ENCODE data around the gene NT5M. TPM values are rescaled to one million over a fixed set of nuclear protein-coding genes. Genes with fewer than 3 reads are reported as not detected.

Gene NT5M
- total and polyA plus RNA-seq, 2 donors from 2014 or later, result 2.8 to 10.0 TPM

DNA sequence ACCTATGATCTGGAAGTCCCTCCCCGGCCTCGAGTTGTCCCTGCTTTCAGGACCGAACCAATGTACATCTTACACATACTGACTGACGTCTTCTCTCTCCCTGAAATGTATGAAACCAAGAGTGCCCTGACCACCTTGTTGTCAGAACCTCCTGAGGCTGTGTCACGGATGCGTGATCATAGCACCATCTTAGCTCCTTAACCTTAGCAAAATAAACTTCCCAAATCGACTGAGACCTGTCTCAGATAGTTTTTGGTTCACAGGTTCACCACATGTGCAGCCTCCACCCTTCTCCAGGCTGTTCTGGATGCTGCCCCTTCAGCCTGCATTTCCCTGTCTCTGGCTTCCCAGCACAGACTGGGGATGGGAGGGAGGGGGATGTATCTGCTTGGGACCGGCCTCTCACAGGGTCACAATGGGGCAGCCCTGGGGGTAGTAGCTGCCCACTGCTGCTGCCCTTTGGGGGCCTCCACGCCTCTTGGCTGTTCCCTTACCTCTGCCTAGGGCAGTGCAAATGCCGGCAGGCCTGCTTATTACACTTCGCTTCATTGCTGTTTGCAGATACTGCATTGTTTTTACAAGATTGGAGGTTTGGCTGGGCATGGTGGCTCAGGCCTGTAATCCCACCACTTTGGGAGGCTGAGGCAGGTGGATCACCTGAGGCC, 69.8 kb downstream of the NT5M start:
- Histone ChIP-seq H3K27ac (ENCODE audit: low read depth in 2 of 2, low read length in 2 of 2) (no peak overlapping the region), H3K36me3 (ENCODE audit: control insufficient read depth in 2 of 3, insufficient read depth in 3 of 3, low read length in 3 of 3) (no peaks in the 10 kb centered on the region), H3K27me3 (ENCODE audit: control insufficient read depth, insufficient read depth, low read length) (no peaks in the 10 kb centered on the region), H3K4me1 (ENCODE audit: control insufficient read depth in 2 of 3, insufficient read depth in 2 of 3, low read depth in 1 of 3, low read length in 3 of 3) (peaks cover 0 to 8% (median 0%) of the 10 kb centered on the region in 3 donors), H3K9me3 (ENCODE audit: control insufficient read depth in 2 of 3, insufficient read depth in 1 of 3, low read length in 3 of 3) (no peaks in the 10 kb centered on the region), H3K9ac (ENCODE audit: low read length in 3 of 3) (no peak overlapping the region), H3K4me3 (ENCODE audit: low read length in 3 of 3) (no peak overlapping the region)
- intact Hi-C loops (cut with DNase I), result no loop called here
- no peak for DNase-seq
- TF ChIP-seq, protein P1, sequence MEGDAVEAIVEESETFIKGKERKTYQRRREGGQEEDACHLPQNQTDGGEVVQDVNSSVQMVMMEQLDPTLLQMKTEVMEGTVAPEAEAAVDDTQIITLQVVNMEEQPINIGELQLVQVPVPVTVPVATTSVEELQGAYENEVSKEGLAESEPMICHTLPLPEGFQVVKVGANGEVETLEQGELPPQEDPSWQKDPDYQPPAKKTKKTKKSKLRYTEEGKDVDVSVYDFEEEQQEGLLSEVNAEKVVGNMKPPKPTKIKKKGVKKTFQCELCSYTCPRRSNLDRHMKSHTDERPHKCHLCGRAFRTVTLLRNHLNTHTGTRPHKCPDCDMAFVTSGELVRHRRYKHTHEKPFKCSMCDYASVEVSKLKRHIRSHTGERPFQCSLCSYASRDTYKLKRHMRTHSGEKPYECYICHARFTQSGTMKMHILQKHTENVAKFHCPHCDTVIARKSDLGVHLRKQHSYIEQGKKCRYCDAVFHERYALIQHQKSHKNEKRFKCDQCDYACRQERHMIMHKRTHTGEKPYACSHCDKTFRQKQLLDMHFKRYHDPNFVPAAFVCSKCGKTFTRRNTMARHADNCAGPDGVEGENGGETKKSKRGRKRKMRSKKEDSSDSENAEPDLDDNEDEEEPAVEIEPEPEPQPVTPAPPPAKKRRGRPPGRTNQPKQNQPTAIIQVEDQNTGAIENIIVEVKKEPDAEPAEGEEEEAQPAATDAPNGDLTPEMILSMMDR (IDR thresholded peaks at IDR 0.05; ENCODE audit: borderline replicate concordance, extremely low read depth, insufficient read depth), result no peak
- no peak for FAIRE-seq

DNA sequence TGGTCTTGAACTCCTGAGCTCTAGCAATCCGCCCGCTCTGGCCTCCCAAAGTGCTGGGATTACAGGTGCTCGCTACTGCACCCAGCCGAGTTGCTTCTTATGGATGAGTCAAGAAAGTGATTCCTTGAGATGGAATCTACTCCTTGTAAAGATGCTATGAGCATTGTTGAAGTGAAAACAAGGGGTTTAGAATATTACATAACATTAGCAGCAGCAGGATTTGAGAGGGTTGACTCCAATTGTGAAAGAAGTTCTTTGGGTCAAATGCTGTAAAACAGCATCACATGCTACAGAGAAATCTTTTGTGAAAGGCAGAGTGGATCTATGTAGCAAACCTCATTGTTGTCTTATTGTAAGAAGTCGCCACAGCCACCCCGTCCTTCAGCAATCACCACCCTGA, 72.7 kb downstream of the NT5M start:
- DNase-seq, result peak in 1 of 5 donors; percentile 13
- peaks cover 0 to 8% (median 0%) of the 10 kb centered on the region in 3 donors for H3K4me1 ChIP-seq (ENCODE audit: control insufficient read depth in 2 of 3, insufficient read depth in 2 of 3, low read depth in 1 of 3, low read length in 3 of 3)
- no peaks in the 10 kb centered on the region for H3K36me3 ChIP-seq (ENCODE audit: control insufficient read depth in 2 of 3, insufficient read depth in 3 of 3, low read length in 3 of 3)
- no peak overlapping the region for H3K9ac ChIP-seq (ENCODE audit: low read length in 3 of 3)
- no peaks in the 10 kb centered on the region for H3K27me3 ChIP-seq (ENCODE audit: control insufficient read depth, insufficient read depth, low read length)
- FAIRE-seq, result no peak
- intact Hi-C loops (cut with DNase I), result no loop called here
- no peak overlapping the region for H3K4me3 ChIP-seq (ENCODE audit: low read length in 3 of 3)
- H3K9me3 ChIP-seq (ENCODE audit: control insufficient read depth in 2 of 3, insufficient read depth in 1 of 3, low read length in 3 of 3), result no peaks in the 10 kb centered on the region
- H3K27ac ChIP-seq (ENCODE audit: low read depth in 2 of 2, low read length in 2 of 2), result no peak overlapping the region
- TF ChIP-seq, protein P1 (IDR thresholded peaks at IDR 0.05; ENCODE audit: borderline replicate concordance, extremely low read depth, insufficient read depth), result no peak

DNA sequence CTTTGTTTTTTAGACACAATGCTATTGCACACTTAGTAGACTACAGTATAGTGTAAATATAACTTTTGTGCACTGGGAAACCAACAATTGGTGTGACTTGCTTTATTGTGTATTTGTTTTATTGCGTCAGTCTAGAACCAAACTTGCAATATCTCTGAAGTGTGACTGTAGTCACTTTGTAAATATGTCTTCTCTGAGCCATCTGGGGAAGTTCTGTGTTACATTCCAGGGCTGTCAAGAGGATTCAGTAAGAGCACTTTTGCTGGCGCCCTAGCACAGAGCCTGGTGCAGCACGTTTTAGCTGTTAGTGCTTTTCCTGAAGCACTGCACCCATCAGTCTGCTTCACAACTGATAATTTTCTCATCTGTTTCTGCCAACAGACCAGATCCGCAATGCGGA, 73.2 kb downstream of the NT5M start:
- peak in 1 of 5 donors; percentile 10 for DNase-seq
- Histone ChIP-seq H3K4me3 (ENCODE audit: low read length in 3 of 3) (no peak overlapping the region), H3K36me3 (ENCODE audit: control insufficient read depth in 2 of 3, insufficient read depth in 3 of 3, low read length in 3 of 3) (no peaks in the 10 kb centered on the region), H3K27ac (ENCODE audit: low read depth in 2 of 2, low read length in 2 of 2) (no peak overlapping the region), H3K9ac (ENCODE audit: low read length in 3 of 3) (no peak overlapping the region), H3K4me1 (ENCODE audit: control insufficient read depth in 2 of 3, insufficient read depth in 2 of 3, low read depth in 1 of 3, low read length in 3 of 3) (peaks cover 0 to 8% (median 0%) of the 10 kb centered on the region in 3 donors), H3K27me3 (ENCODE audit: control insufficient read depth, insufficient read depth, low read length) (no peaks in the 10 kb centered on the region), H3K9me3 (ENCODE audit: control insufficient read depth in 2 of 3, insufficient read depth in 1 of 3, low read length in 3 of 3) (no peaks in the 10 kb centered on the region)
- no peak for FAIRE-seq
- intact Hi-C loops (cut with DNase I), result no loop called here
- TF ChIP-seq, protein P1 (IDR thresholded peaks at IDR 0.05; ENCODE audit: borderline replicate concordance, extremely low read depth, insufficient read depth), result no peak
